Epithelial cell of esophagus (primary cell): ENCODE measurements around the gene OSBPL1A.

Experiments
- DNase-seq: peaks from one replicate; pipeline ENCODE4 v3.0.0; 2010; ENCODE audit warnings: low read depth
- H3K4me3 ChIP-seq: 2 replicates; pipeline ENCODE4 v1.5.1; 2011; ENCODE audit warnings: mild to moderate bottlenecking, low read length, control low read depth
- CTCF ChIP-seq: IDR thresholded peaks from 2 replicates; pipeline ENCODE4 v1.5.1; 2011; ENCODE audit warnings: low read depth, mild to moderate bottlenecking, low read length, control low read depth, inconsistent platforms; ENCODE audit not compliant: insufficient read depth; ENCODE audit errors: missing control alignments

Gene OSBPL1A

GRCh38 chr18:24354278-24354677, 43.3 kb downstream of the OSBPL1A start:
- TF ChIP-seq CTCF, result no peak
- DNase-seq, result no peak
- H3K4me3 ChIP-seq, result no peak overlapping the region

GRCh38 chr18:24346254-24346653, 51.4 kb downstream of the OSBPL1A start:
- TF ChIP-seq CTCF, result no peak
- no peak for DNase-seq
- H3K4me3 ChIP-seq, result no peak overlapping the region

- DNase-seq, result no peak
- no peak for TF ChIP-seq CTCF
- no peak overlapping the region for H3K4me3 ChIP-seq
Measured at GRCh38 chr18:24344509-24344908, 53.1 kb downstream of the OSBPL1A start.

- no peak for DNase-seq
- TF ChIP-seq CTCF, result no peak
- no peak overlapping the region for H3K4me3 ChIP-seq
Measured at GRCh38 chr18:24342347-24342746, 55.3 kb downstream of the OSBPL1A start.

GRCh38 chr18:24341361-24341760, 56.3 kb downstream of the OSBPL1A start:
- TF ChIP-seq CTCF, result no peak
- H3K4me3 ChIP-seq, result no peak overlapping the region
- peak; percentile 4 for DNase-seq

- peak; percentile 5 for DNase-seq
- no peak for TF ChIP-seq CTCF
- no peak overlapping the region for H3K4me3 ChIP-seq
Measured at GRCh38 chr18:24333084-24333483, 64.5 kb downstream of the OSBPL1A start.

GRCh38 chr18:24326211-24326610, 71.4 kb downstream of the OSBPL1A start:
- no peak for DNase-seq
- no peak overlapping the region for H3K4me3 ChIP-seq
- no peak for TF ChIP-seq CTCF
